Natural killer cell treated with Interleukin-12 subunit alpha and Interleukin-12 subunit beta and Interleukin-15 and Interleukin-18, amount 100 ng/mL, for 72 hours (primary cell): Measurements from ENCODE around the gene TCF3. TPM values are rescaled to one million over a fixed set of nuclear protein-coding genes. Genes with fewer than 3 reads are reported as not detected.

Experiments
- ATAC-seq, 2 donors: fragments of 150-1000 bp; cut with Tn5 transposase in 1 of 2; sonication (Bioruptor Pico), chemical (Tn5 transposase) in 1 of 2; 2 replicates each; pipeline ENCODE4 v1.10.0; 2021
- DNase-seq: peaks from one replicate; pipeline ENCODE4 v3.0.0; 2022; ENCODE audit warnings: low spot score
- H3K27ac Mint-ChIP-seq, 2 donors: 1 replicate in 1 of 2; 2 replicates in 1 of 2; pipeline ENCODE4 v1.8.0; 2022; ENCODE audit warnings: mixed read lengths in 2 of 2, mild to moderate bottlenecking in 1 of 2, moderate library complexity in 1 of 2
- H3K27me3 Mint-ChIP-seq, 2 donors: 1 replicate in 1 of 2; 2 replicates in 1 of 2; pipeline ENCODE4 v1.8.0; 2022; ENCODE audit warnings: mixed read lengths in 2 of 2
- H3K36me3 Mint-ChIP-seq: one replicate; pipeline ENCODE4 v1.8.0; 2022; ENCODE audit warnings: mixed read lengths
- H3K4me1 Mint-ChIP-seq, 2 donors: 1 replicate in 1 of 2; 2 replicates in 1 of 2; pipeline ENCODE4 v1.8.0; 2022; ENCODE audit warnings: low read depth in 2 of 2, mixed read lengths in 2 of 2, mild to moderate bottlenecking in 1 of 2
- H3K4me3 Mint-ChIP-seq: one replicate; pipeline ENCODE4 v1.8.0; 2022; ENCODE audit warnings: mixed read lengths
- H3K9me3 Mint-ChIP-seq: 2 replicates; pipeline ENCODE4 v1.8.0; 2022; ENCODE audit warnings: mixed read lengths
- total RNA-seq, 2 donors: library from RNA; stranded (reverse); gene quantifications; one replicate each; pipeline ENCODE4 v1.2.3, GENCODE V29; 2022

Gene TCF3
- total RNA-seq, 2 donors from 2014 or later: 60.4 to 87.9 TPM

DNA sequence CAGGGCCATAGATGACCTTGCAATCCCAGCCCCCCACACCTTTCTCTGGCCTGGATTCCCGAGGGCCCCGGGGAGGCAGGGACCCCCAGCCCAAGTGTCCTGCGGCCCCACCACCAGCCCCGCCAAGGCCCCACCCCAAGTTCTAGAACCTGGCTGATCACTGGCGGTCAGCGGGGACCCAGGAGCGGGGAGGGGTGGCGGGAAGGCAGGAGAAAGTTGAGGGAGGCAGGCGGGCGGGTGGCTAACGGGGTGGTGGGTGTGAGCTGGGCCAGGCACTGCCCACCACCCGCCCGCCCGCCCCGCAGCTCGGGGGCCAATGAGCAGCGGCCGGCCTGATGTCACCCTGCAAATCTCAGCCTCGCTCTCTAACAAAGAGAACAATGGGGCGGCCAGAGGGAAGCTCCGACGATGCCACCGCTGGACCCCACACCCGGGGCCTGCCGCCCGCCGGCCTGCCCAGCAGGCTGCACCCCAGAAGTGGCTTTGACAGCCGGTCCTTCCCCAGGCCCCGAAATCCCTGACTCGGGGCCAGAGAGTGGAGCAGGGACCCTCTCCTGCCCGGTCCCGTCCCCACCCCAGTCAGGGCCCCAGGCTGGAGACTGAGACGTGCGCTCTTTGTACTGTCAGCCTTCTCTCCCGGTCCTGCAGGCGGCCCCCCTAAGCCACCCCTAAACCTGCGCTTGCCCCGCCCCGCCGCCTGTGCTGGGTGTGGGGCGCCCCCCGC is 85.9 kb downstream of the TCF3 start:
- no peak overlapping the region for H3K4me3 Mint-ChIP-seq
- DNase-seq: no peak

DNA sequence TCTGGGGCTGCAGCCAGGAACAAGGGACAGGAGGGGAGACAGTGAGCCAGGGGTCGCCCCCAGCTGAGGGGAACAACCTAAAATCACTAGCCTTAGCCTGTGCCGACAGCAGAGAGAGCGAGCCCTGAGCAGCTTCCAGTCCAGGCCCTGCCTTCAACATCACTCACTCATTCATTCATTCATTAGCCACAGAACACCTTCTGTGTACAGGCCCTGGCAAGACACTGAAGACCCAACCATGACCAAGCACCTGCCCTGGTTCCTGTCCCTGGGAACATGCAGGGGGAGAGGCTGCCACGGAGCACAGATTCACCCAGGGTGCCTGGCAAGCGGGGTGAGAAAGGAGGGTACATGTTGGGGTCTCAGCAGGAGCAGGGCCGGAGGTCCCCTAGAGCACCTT is 89.2 kb downstream of the TCF3 start:
- Mint-ChIP-seq H3K27ac (no peak overlapping the region), H3K27me3 (no peaks in the 10 kb centered on the region), H3K9me3 (no peaks in the 10 kb centered on the region), H3K4me3 (no peak overlapping the region), H3K36me3 (no peaks in the 10 kb centered on the region), H3K4me1 (peaks cover 0 to 7% of the 10 kb centered on the region in 2 donors)
- DNase-seq (no peak), ATAC-seq (no peak)

More for the DNA sequence above, 85.9 kb downstream of the TCF3 start:
- Mint-ChIP-seq H3K27ac (no peak overlapping the region), H3K36me3 (no peaks in the 10 kb centered on the region), H3K27me3 (peaks cover 8 to 13% of the 10 kb centered on the region in 2 donors), H3K9me3 (no peaks in the 10 kb centered on the region), H3K4me1 (peaks cover 4 to 6% of the 10 kb centered on the region in 2 donors)
- no peak for ATAC-seq

GRCh38 chr19:1561236-1561842 is 91.1 kb downstream of the TCF3 start:
- DNase-seq (no peak), ATAC-seq (no peak)
- Mint-ChIP-seq H3K9me3 (no peaks in the 10 kb centered on the region), H3K27ac (no peak overlapping the region), H3K36me3 (no peaks in the 10 kb centered on the region), H3K4me3 (no peak overlapping the region), H3K4me1 (peaks cover 0 to 7% of the 10 kb centered on the region in 2 donors), H3K27me3 (no peaks in the 10 kb centered on the region)

GRCh38 chr19:1560286-1560882 is 92.0 kb downstream of the TCF3 start:
- Mint-ChIP-seq H3K36me3 (no peaks in the 10 kb centered on the region), H3K27ac (no peak overlapping the region), H3K27me3 (no peaks in the 10 kb centered on the region), H3K4me1 (peaks cover 0 to 7% of the 10 kb centered on the region in 2 donors), H3K9me3 (no peaks in the 10 kb centered on the region), H3K4me3 (no peak overlapping the region)
- no peak for DNase-seq
- peak in 1 of 2 donors; percentile 39 for ATAC-seq

Other genes with a start within 250 kb of the TCF3 start
- 100 to 1,000 TPM; 233 to 282 TPM for gene DAZAP1, start 245.0 kb downstream of the TCF3 start, total RNA-seq
- 1,000 to 10,000 TPM in 1 of 2 donors, 100 to 1,000 TPM in 1; 757 to 1,081 TPM for gene RPS15, start 214.2 kb downstream of the TCF3 start, total RNA-seq
- gene APC2, start 202.5 kb downstream of the TCF3 start, total RNA-seq: under 1 TPM; 0.05 to 0.17 TPM
- gene C19orf25, start 173.4 kb downstream of the TCF3 start, total RNA-seq: 10 to 100 TPM; 45.1 to 58.4 TPM
- 1 to 10 TPM; 1.2 to 2.3 TPM for gene PCSK4, start 162.3 kb downstream of the TCF3 start, total RNA-seq
- gene REEP6, start 161.4 kb downstream of the TCF3 start, total RNA-seq: 1 to 10 TPM; 1.7 to 3.2 TPM
- gene ADAMTSL5, start 139.6 kb downstream of the TCF3 start, total RNA-seq: 1 to 10 TPM; 1.2 to 1.8 TPM
- not detected for gene PLK5, start 128.5 kb downstream of the TCF3 start, total RNA-seq
- gene MEX3D, start 84.3 kb downstream of the TCF3 start, total RNA-seq: 1 to 10 TPM; 6.8 to 7.4 TPM
- 100 to 1,000 TPM in 1 of 2 donors, 10 to 100 TPM in 1; 92.5 to 233 TPM for gene MBD3, start 59.8 kb downstream of the TCF3 start, total RNA-seq
- 100 to 1,000 TPM; 179 to 184 TPM for gene UQCR11, start 47.2 kb downstream of the TCF3 start, total RNA-seq
- gene ONECUT3, start 100.9 kb upstream of the TCF3 start, total RNA-seq: not detected
- gene ATP8B3, start 159.7 kb upstream of the TCF3 start, total RNA-seq: 1 to 10 TPM; 2.3 to 2.8 TPM
- gene REXO1, start 195.9 kb upstream of the TCF3 start, total RNA-seq: 100 to 1,000 TPM in 1 of 2 donors, 10 to 100 TPM in 1; 69.1 to 103 TPM
- gene KLF16, start 211.0 kb upstream of the TCF3 start, total RNA-seq: 10 to 100 TPM; 18.0 to 49.8 TPM
- gene ABHD17A, start 232.9 kb upstream of the TCF3 start, total RNA-seq: 100 to 1,000 TPM; 127 to 132 TPM